Measurements from ENCODE around the gene NLN. TPM values are rescaled to one million over a fixed set of nuclear protein-coding genes. Genes with fewer than 3 reads are reported as not detected.

NLN gene
- total and polyA plus RNA-seq, 12 donors = 0.77 to 14.1 (median 6.9) TPM

DNA sequence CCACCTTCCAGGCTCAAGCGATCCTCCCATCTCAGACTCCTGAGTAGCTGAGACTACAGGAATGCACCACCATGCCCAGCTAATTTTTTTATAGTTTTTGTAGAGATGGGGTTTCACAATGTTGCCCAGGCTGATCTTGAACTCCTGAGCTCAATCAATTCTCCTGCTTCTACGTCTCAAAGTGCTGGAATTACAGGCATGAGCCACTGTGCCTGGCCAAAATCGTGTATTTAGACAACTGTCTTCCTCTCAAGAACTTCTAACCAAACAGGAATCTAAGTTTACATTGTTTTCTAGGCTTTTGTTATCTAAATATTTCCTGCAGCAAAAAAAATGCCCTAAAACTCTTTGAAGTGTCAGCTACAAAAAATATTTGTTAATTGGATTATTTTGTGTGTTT is 78.8 kb downstream of the NLN start:
- no peak for DNase-seq
- intact Hi-C loops (cut with DNase I) = no loop called here
- no peak for TF ChIP-seq POLR2A (IDR thresholded peaks at IDR 0.05)
- TF ChIP-seq, protein P1, sequence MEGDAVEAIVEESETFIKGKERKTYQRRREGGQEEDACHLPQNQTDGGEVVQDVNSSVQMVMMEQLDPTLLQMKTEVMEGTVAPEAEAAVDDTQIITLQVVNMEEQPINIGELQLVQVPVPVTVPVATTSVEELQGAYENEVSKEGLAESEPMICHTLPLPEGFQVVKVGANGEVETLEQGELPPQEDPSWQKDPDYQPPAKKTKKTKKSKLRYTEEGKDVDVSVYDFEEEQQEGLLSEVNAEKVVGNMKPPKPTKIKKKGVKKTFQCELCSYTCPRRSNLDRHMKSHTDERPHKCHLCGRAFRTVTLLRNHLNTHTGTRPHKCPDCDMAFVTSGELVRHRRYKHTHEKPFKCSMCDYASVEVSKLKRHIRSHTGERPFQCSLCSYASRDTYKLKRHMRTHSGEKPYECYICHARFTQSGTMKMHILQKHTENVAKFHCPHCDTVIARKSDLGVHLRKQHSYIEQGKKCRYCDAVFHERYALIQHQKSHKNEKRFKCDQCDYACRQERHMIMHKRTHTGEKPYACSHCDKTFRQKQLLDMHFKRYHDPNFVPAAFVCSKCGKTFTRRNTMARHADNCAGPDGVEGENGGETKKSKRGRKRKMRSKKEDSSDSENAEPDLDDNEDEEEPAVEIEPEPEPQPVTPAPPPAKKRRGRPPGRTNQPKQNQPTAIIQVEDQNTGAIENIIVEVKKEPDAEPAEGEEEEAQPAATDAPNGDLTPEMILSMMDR (IDR thresholded peaks at IDR 0.05) = no peak
- H3K27ac ChIP-seq = no peak overlapping the region
- H3K27me3 ChIP-seq = no peaks in the 10 kb centered on the region
- no peak overlapping the region for H3K4me3 ChIP-seq
- 79 to 88% (median 83%) methylated on average over 3 of the region's 3 CpGs for WGBS, 4 donors
- no peaks in the 10 kb centered on the region for H3K36me3 ChIP-seq (replicated peaks in 1 of 2)
- no peaks in the 10 kb centered on the region for H3K4me1 ChIP-seq (replicated peaks in 1 of 2)
- no peaks in the 10 kb centered on the region for H3K9me3 ChIP-seq (replicated peaks in 1 of 3)

DNA sequence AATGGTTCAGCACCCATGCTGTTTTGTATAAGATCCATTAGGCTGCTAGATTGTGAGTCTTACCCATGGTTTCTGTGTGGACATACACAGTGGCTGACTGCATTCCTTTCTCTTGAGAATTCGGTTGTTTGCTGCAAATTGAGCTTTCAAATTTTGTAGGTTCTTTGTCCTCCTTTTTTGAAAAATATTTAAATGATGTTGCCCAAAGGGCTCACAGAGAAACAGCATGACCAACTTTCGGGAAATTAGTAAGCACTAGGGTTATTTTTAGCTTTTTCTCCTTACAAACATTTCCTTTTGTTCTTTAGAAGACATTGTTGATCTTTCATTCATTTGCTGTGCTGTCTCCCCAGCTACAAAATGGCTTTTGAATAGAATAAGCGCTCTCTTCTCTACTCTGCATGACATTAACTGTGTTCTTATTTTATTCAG is 79.4 kb downstream of the NLN start:
- WGBS, 4 donors = 65 to 70% (median 68%) methylated on average over 3 of the region's 3 CpGs
- Histone ChIP-seq H3K27me3 (no peaks in the 10 kb centered on the region), H3K4me1 (replicated peaks in 1 of 2) (no peaks in the 10 kb centered on the region), H3K9me3 (replicated peaks in 1 of 3) (no peaks in the 10 kb centered on the region), H3K27ac (peak overlapping the region in 1 of 5 donors; percentile 1), H3K4me3 (no peak overlapping the region), H3K36me3 (replicated peaks in 1 of 2) (no peaks in the 10 kb centered on the region)
- no peak for DNase-seq
- TF ChIP-seq, protein P1 (IDR thresholded peaks at IDR 0.05) = no peak
- no peak for TF ChIP-seq POLR2A (IDR thresholded peaks at IDR 0.05)
- intact Hi-C loops (cut with DNase I) = no loop called here

DNA sequence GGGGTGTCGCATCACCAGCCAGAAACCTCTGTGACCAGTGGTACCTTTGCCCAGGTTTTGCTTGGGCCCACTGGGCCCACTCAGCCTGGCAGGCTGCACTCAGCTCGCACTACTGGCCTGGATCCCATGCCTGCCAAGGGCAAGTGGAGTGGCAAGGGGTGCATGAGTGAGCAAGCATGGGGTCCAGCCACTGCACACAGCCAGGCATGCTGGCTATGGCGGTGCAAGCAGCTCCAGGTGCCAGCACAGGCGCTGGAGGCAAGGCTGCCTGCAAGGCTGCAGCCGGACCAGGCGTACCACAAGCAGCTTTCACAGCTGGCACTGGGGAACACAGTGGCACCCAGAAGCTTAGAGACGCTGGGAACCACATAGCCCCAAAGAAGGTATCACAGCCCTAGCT is 80.1 kb downstream of the NLN start:
- Histone ChIP-seq H3K27ac (no peak overlapping the region), H3K4me3 (no peak overlapping the region), H3K27me3 (no peaks in the 10 kb centered on the region), H3K9me3 (replicated peaks in 1 of 3) (no peaks in the 10 kb centered on the region), H3K4me1 (replicated peaks in 1 of 2) (no peaks in the 10 kb centered on the region), H3K36me3 (replicated peaks in 1 of 2) (no peaks in the 10 kb centered on the region)
- no peak for DNase-seq
- intact Hi-C loops (cut with DNase I) = no loop called here
- no peak for TF ChIP-seq POLR2A (IDR thresholded peaks at IDR 0.05)
- 98 to 100% (median 99%) methylated on average over 1 to 7 of the region's 7 CpGs for WGBS, 4 donors

DNA sequence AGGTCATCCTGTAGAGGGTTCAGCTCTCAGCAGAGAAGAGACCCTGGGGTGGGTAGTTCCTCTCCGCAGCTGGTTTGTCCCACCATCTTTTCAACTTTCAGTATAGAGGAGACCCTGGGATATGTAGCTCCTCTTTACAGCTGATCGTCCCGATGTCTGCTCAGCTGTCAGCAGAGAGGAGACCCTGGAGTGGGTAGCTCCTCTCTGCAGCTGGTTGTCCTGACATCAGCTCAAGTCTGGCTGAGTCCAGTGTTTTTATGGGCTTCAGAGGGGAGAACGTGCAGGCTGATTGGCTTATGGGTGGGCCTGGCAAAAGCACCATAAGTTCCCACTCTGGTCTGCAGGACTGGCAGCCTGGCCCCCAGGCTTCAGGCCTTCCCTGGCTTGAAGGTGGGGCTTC is 80.8 kb downstream of the NLN start:
- intact Hi-C loops (cut with DNase I) = no loop called here
- 75 to 98% (median 96%) methylated on average over 3 to 4 of the region's 4 CpGs for whole genome bisulfite sequencing, 4 donors

More for the DNA sequence above, 80.8 kb downstream of the NLN start:
- Histone ChIP-seq H3K4me3 (no peak overlapping the region), H3K4me1 (replicated peaks in 1 of 2) (no peaks in the 10 kb centered on the region), H3K9me3 (replicated peaks in 1 of 3) (no peaks in the 10 kb centered on the region), H3K36me3 (replicated peaks in 1 of 2) (no peaks in the 10 kb centered on the region), H3K27ac (no peak overlapping the region), H3K27me3 (no peaks in the 10 kb centered on the region)
- TF ChIP-seq, protein P1 (IDR thresholded peaks at IDR 0.05) = no peak
- TF ChIP-seq POLR2A (IDR thresholded peaks at IDR 0.05) = no peak
- no peak for DNase-seq

Data from adrenal gland (tissue), 12 donors.